H9 (cell line): Measurements from ENCODE around the gene KIF23. TPM values are rescaled to one million over a fixed set of nuclear protein-coding genes. Genes with fewer than 3 reads are reported as not detected.

ENCODE experiments used
- DNase-seq: peaks from one replicate; pipeline ENCODE4 v3.0.0-alpha.2; 2017
- H2AFZ ChIP-seq: one replicate; pipeline ENCODE4 v1.6.1; 2013; ENCODE audit warnings: mild to moderate bottlenecking, low read length, control low read depth, moderate library complexity
- H2AK5ac ChIP-seq: 2 replicates; pipeline ENCODE4 v1.6.1; 2013; ENCODE audit warnings: low read length, control low read depth, mixed read lengths; ENCODE audit not compliant: insufficient read length
- H2BK120ac ChIP-seq: one replicate; pipeline ENCODE4 v1.6.1; 2013; ENCODE audit warnings: low read depth, mild to moderate bottlenecking, low read length, control low read depth, inconsistent platforms; ENCODE audit not compliant: poor library complexity, severe bottlenecking
- H2BK12ac ChIP-seq: 2 replicates; pipeline ENCODE4 v1.6.1; 2013; ENCODE audit warnings: low read length, control low read depth, mixed read lengths, low read depth; ENCODE audit not compliant: insufficient read length
- H2BK15ac ChIP-seq: 2 replicates; pipeline ENCODE4 v1.6.1; 2013; ENCODE audit warnings: low read depth, low read length, control low read depth
- H2BK20ac ChIP-seq: one replicate; pipeline ENCODE4 v1.6.1; 2013; ENCODE audit warnings: low read depth, mild to moderate bottlenecking, low read length, control low read depth, inconsistent platforms; ENCODE audit not compliant: poor library complexity, severe bottlenecking
- H2BK5ac ChIP-seq: 2 replicates; pipeline ENCODE4 v1.6.1; 2013; ENCODE audit warnings: low read length, control low read depth, mixed read lengths; ENCODE audit not compliant: insufficient read length
- H3K14ac ChIP-seq: 2 replicates; pipeline ENCODE4 v1.6.1; 2013; ENCODE audit warnings: low read length, control low read depth; ENCODE audit not compliant: insufficient read depth
- H3K18ac ChIP-seq: 2 replicates; pipeline ENCODE4 v1.6.1; 2013; ENCODE audit warnings: low read depth, mild to moderate bottlenecking, mixed read lengths, low read length, control low read depth; ENCODE audit not compliant: insufficient read length
- H3K23ac ChIP-seq: 2 replicates; pipeline ENCODE4 v1.6.1; 2013; ENCODE audit warnings: low read length, control low read depth, mixed read lengths, low read depth; ENCODE audit not compliant: insufficient read length
- H3K23me2 ChIP-seq: 2 replicates; pipeline ENCODE4 v1.6.1; 2013; ENCODE audit warnings: low read depth, mild to moderate bottlenecking, mixed read lengths, low read length, control low read depth; ENCODE audit not compliant: insufficient read length, poor library complexity, severe bottlenecking
- H3K27ac ChIP-seq: 2 replicates; pipeline ENCODE4 v1.5.1; 2013; ENCODE audit warnings: low read length, control low read depth, mixed read lengths, low read depth; ENCODE audit not compliant: insufficient read length
- H3K27me3 ChIP-seq: 2 replicates; pipeline ENCODE4 v1.6.1; 2013; ENCODE audit warnings: low read length, control low read depth, inconsistent platforms; ENCODE audit not compliant: insufficient read depth
- H3K4ac ChIP-seq: 2 replicates; pipeline ENCODE4 v1.6.1; 2013; ENCODE audit warnings: low read depth, mild to moderate bottlenecking, control low read depth, inconsistent platforms, low read length, moderate library complexity
- H3K4me1 ChIP-seq: 2 replicates; pipeline ENCODE4 v1.6.1; 2013; ENCODE audit warnings: low read length, control low read depth, inconsistent platforms; ENCODE audit not compliant: insufficient read depth
- H3K4me2 ChIP-seq: 2 replicates; pipeline ENCODE4 v1.6.1; 2013; ENCODE audit warnings: low read length, control low read depth, mixed read lengths; ENCODE audit not compliant: insufficient read length, insufficient read depth
- H3K56ac ChIP-seq: 2 replicates; pipeline ENCODE4 v1.6.1; 2013; ENCODE audit warnings: low read depth, mild to moderate bottlenecking, mixed read lengths, low read length, control low read depth; ENCODE audit not compliant: insufficient read length
- H3K79me1 ChIP-seq: 2 replicates; pipeline ENCODE4 v1.6.1; 2013; ENCODE audit warnings: low read depth, mild to moderate bottlenecking, moderate library complexity, low read length, control low read depth, inconsistent platforms; ENCODE audit not compliant: insufficient read depth, poor library complexity, severe bottlenecking
- H3K79me2 ChIP-seq: 2 replicates; pipeline ENCODE4 v1.6.1; 2013; ENCODE audit warnings: low read length, control low read depth, inconsistent platforms; ENCODE audit not compliant: insufficient read depth
- H3K9ac ChIP-seq: 2 replicates; pipeline ENCODE4 v1.6.1; 2013; ENCODE audit warnings: low read length, control low read depth, mixed read lengths; ENCODE audit not compliant: insufficient read length; ENCODE audit errors: extremely low read depth
- H3K9me3 ChIP-seq: one replicate; pipeline ENCODE4 v1.6.1; 2013; ENCODE audit warnings: low read depth, low read length, inconsistent platforms; ENCODE audit not compliant: control insufficient read depth
- H3T11ph ChIP-seq: one replicate; pipeline ENCODE4 v1.6.1; 2013; ENCODE audit warnings: mild to moderate bottlenecking, low read length, control low read depth, inconsistent platforms
- H4K20me1 ChIP-seq: one replicate; pipeline ENCODE4 v1.6.1; 2013; ENCODE audit not compliant: control insufficient read depth, insufficient read length, insufficient read depth
- H4K5ac ChIP-seq: 2 replicates; pipeline ENCODE4 v1.6.1; 2013; ENCODE audit warnings: low read depth, mild to moderate bottlenecking, mixed read lengths, low read length, control low read depth; ENCODE audit not compliant: insufficient read length
- H4K8ac ChIP-seq: replicated peaks from 2 replicates; pipeline ENCODE4 v1.6.1; 2013; ENCODE audit warnings: low read length, control low read depth, mixed read lengths, low read depth; ENCODE audit not compliant: insufficient read length
- H4K91ac ChIP-seq: 2 replicates; pipeline ENCODE4 v1.6.1; 2013; ENCODE audit warnings: low read depth, mild to moderate bottlenecking, moderate library complexity, mixed read lengths, low read length, control low read depth; ENCODE audit not compliant: insufficient read length
- H3K27ac Mint-ChIP-seq, 3 experiments: 2 replicates in 2 of 3; 3 replicates in 1 of 3; pipeline ENCODE4 v1.8.0; 2020 to 2021; ENCODE audit warnings: mixed read lengths in 3 of 3, mild to moderate bottlenecking in 1 of 3, moderate library complexity in 1 of 3
- H3K27me3 Mint-ChIP-seq: 2 replicates; pipeline ENCODE4 v1.8.0; 2021; ENCODE audit warnings: low read depth, mild to moderate bottlenecking, moderate library complexity, mixed read lengths
- H3K36me3 Mint-ChIP-seq, 3 experiments: 2 replicates in 2 of 3; 3 replicates in 1 of 3; pipeline ENCODE4 v1.8.0; 2020 to 2021; ENCODE audit warnings: low read depth in 3 of 3, mixed read lengths in 3 of 3; ENCODE audit not compliant: insufficient read depth in 1 of 3
- H3K4me1 Mint-ChIP-seq, 2 experiments: 2 replicates each; pipeline ENCODE4 v1.8.0; 2020; ENCODE audit warnings: mixed read lengths in 2 of 2
- H3K4me3 Mint-ChIP-seq, 2 experiments: 2 replicates in 1 of 2; 3 replicates in 1 of 2; pipeline ENCODE4 v1.8.0; 2020 to 2021; ENCODE audit warnings: mild to moderate bottlenecking in 2 of 2, mixed read lengths in 2 of 2, moderate library complexity in 1 of 2
- H3K9me3 Mint-ChIP-seq, 2 experiments: 2 replicates in 1 of 2; 3 replicates in 1 of 2; pipeline ENCODE4 v1.8.0; 2020; ENCODE audit warnings: mild to moderate bottlenecking in 2 of 2, mixed read lengths in 2 of 2, moderate library complexity in 1 of 2
- CTCF ChIP-seq: fragments of 200-600 bp; sonication (generic); conservative IDR thresholded peaks from 3 replicates; pipeline ENCODE4 v1.8.0; 2021; ENCODE audit warnings: antibody characterized with exemption, mild to moderate bottlenecking
- whole genome bisulfite sequencing: extraction: QIAGEN DNeasy Blood & Tissue Kit; methylation state at CpG from one replicate; pipeline ENCODE4 v1.1.7; 2013; ENCODE audit warnings: missing lambda C conversion rate, low lambda C conversion rate, mixed read lengths; ENCODE audit not compliant: insufficient read length; ENCODE audit errors: extremely low coverage; 5-methylcytosine and 5-hydroxymethylcytosine counted together
- total RNA-seq: library from RNA; stranded (reverse); gene quantifications from 2 replicates; pipeline ENCODE4 v1.2.1, GENCODE V29; 2021

KIF23 gene
- total RNA-seq, 1 experiment from 2014 or later: 55.4 TPM

GRCh38 chr15:69412701-69413100, 1.4 kb upstream of the KIF23 start:
- no peak overlapping the region for H3K56ac ChIP-seq
- TF ChIP-seq CTCF: no peak
- H3K27ac Mint-ChIP-seq: no peak overlapping the region
- no peak overlapping the region for H2BK12ac ChIP-seq
- no peak overlapping the region for H2BK20ac ChIP-seq
- no peaks in the 10 kb centered on the region for H3K23me2 ChIP-seq
- H2AFZ ChIP-seq: no peak overlapping the region
- H3K23ac ChIP-seq: no peak overlapping the region
- peaks cover 9 to 15% of the 10 kb centered on the region in 2 experiments for H3K4me1 Mint-ChIP-seq
- no peak overlapping the region for H3K4me2 ChIP-seq
- no peak overlapping the region for H4K8ac ChIP-seq
- no peaks in the 10 kb centered on the region for H3K4me1 ChIP-seq
- H4K5ac ChIP-seq: no peak overlapping the region
- H3K79me1 ChIP-seq: no peaks in the 10 kb centered on the region
- peaks cover 4 to 10% (median 8%) of the 10 kb centered on the region in 3 experiments; a peak in 6 of 7 replicates for H3K36me3 Mint-ChIP-seq
- H3K9ac ChIP-seq: no peak overlapping the region
- H2BK120ac ChIP-seq: no peak overlapping the region
- H4K91ac ChIP-seq: no peak overlapping the region
- no CpG with 5 or more reads among the region's 1 CpG for WGBS
- H4K20me1 ChIP-seq: no peaks in the 10 kb centered on the region
- H3K79me2 ChIP-seq: peaks cover 10% of the 10 kb centered on the region; the same call in 1 of the 2 replicates
- peak overlapping the region in 1 of 2 experiments; percentile 90; a peak in 1 of 5 replicates for H3K4me3 Mint-ChIP-seq
- H3K27ac ChIP-seq: no peak overlapping the region
- H3K27me3 ChIP-seq: no peaks in the 10 kb centered on the region
- no peak overlapping the region for H2BK5ac ChIP-seq
- H3K4ac ChIP-seq: no peak overlapping the region
- no peaks in the 10 kb centered on the region for H3K27me3 Mint-ChIP-seq
- no peak overlapping the region for H2AK5ac ChIP-seq
- no peak overlapping the region for H3K14ac ChIP-seq
- no peak overlapping the region for H3K18ac ChIP-seq
- no peak overlapping the region for H3T11ph ChIP-seq
- H3K9me3 ChIP-seq: no peaks in the 10 kb centered on the region
- no peaks in the 10 kb centered on the region; a peak in 1 of 5 replicates for H3K9me3 Mint-ChIP-seq
- no peak for DNase-seq
- no peak overlapping the region for H2BK15ac ChIP-seq
